ENCODE data around the gene SGCE. TPM values are rescaled to one million over a fixed set of nuclear protein-coding genes. Genes with fewer than 3 reads are reported as not detected.

The SGCE gene
- total RNA-seq, 1 donor from 2014 or later, result 53.6 TPM

- TF ChIP-seq, protein P1, sequence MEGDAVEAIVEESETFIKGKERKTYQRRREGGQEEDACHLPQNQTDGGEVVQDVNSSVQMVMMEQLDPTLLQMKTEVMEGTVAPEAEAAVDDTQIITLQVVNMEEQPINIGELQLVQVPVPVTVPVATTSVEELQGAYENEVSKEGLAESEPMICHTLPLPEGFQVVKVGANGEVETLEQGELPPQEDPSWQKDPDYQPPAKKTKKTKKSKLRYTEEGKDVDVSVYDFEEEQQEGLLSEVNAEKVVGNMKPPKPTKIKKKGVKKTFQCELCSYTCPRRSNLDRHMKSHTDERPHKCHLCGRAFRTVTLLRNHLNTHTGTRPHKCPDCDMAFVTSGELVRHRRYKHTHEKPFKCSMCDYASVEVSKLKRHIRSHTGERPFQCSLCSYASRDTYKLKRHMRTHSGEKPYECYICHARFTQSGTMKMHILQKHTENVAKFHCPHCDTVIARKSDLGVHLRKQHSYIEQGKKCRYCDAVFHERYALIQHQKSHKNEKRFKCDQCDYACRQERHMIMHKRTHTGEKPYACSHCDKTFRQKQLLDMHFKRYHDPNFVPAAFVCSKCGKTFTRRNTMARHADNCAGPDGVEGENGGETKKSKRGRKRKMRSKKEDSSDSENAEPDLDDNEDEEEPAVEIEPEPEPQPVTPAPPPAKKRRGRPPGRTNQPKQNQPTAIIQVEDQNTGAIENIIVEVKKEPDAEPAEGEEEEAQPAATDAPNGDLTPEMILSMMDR (IDR thresholded peaks at IDR 0.05), result no peak
- no peaks in the 10 kb centered on the region for H3K27me3 ChIP-seq
- H3K9me3 ChIP-seq, result no peaks in the 10 kb centered on the region
- intact Hi-C loops (cut with DNase I), result no loop called here
- H3K4me1 ChIP-seq, result no peaks in the 10 kb centered on the region
- H3K27ac ChIP-seq, result no peak overlapping the region
- DNase-seq (ENCODE audit: low spot score in 2 of 2), result no peak
- H3K4me3 ChIP-seq, result no peak overlapping the region
- no peaks in the 10 kb centered on the region for H3K36me3 ChIP-seq
Observed at GRCh38 chr7:94591176-94591575, 64.8 kb downstream of the SGCE start.

DNA sequence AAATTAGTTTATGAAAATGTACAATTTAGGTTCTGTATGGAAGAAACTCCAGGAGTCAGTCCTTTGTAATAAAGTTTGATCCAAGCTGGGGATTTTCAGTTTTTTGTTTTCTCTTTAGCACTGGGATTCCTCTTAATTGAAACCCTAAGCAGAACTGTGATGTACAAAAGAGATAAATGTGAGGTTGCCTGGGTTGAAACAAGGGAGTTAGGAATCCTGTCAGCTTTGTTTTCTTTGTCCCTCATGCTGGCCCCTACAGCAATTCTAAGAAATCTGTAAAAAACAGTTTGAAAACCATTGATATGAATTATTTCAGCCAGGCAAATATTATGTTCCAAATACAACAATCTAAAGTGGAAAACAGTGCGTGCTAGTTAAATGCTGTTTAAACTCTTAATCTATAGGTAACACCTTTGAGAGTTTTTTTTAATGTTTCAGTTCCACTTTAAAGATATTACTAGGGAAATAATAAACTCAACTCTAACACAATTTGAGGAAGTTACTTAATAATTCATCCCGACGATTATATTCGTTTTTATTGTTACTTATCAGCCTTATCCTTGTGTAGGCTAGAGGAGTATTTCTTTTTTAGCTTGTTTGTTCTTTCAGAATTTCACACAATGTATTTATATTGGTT lies 65.3 kb downstream of the SGCE start:
- intact Hi-C loops (cut with DNase I), result no loop called here
- Histone ChIP-seq H3K27ac (no peak overlapping the region), H3K27me3 (no peaks in the 10 kb centered on the region)

DNA sequence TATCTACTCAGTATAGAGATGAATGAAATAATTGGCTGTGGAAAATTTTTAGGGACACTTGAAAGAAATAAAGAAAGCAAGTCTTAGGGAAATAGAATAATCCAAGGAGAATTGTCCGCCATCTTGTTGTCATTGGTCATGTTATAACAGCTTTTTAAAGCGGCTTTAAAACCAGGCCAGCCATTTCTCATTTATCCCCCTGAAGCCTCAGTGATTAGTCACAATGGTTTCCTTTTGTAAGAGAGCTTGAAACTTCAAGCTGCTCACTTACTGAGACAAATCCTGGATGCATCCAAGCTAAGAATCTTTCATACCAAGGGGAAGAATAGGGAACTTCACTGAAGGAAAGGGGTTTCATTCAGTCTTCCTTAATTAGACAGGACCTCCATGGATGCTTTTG lies 67.9 kb downstream of the SGCE start:
- no peaks in the 10 kb centered on the region for H3K27me3 ChIP-seq
- intact Hi-C loops (cut with DNase I), result no loop called here
- no peak for DNase-seq (ENCODE audit: low spot score in 2 of 2)

More for the DNA sequence above, 65.3 kb downstream of the SGCE start:
- Histone ChIP-seq H3K36me3 (no peaks in the 10 kb centered on the region), H3K4me3 (no peak overlapping the region), H3K4me1 (no peaks in the 10 kb centered on the region), H3K9me3 (no peaks in the 10 kb centered on the region)
- TF ChIP-seq, protein P1 (IDR thresholded peaks at IDR 0.05), result no peak
- no peak for DNase-seq (ENCODE audit: low spot score in 2 of 2)

GRCh38 chr7:94584113-94584512 lies 71.8 kb downstream of the SGCE start:
- no peak for DNase-seq (ENCODE audit: low spot score in 2 of 2)
- H3K27ac ChIP-seq, result no peak overlapping the region
- H3K27me3 ChIP-seq, result no peaks in the 10 kb centered on the region
- H3K36me3 ChIP-seq, result no peaks in the 10 kb centered on the region
- no peaks in the 10 kb centered on the region for H3K9me3 ChIP-seq
- no peaks in the 10 kb centered on the region for H3K4me1 ChIP-seq
- intact Hi-C loops (cut with DNase I), result no loop called here
- no peak overlapping the region for H3K4me3 ChIP-seq
- TF ChIP-seq, protein P1 (IDR thresholded peaks at IDR 0.05), result no peak

More for the DNA sequence above, 67.9 kb downstream of the SGCE start:
- no peaks in the 10 kb centered on the region for H3K9me3 ChIP-seq
- TF ChIP-seq, protein P1 (IDR thresholded peaks at IDR 0.05), result no peak
- H3K36me3 ChIP-seq, result no peaks in the 10 kb centered on the region
- H3K4me3 ChIP-seq, result no peak overlapping the region
- H3K4me1 ChIP-seq, result no peaks in the 10 kb centered on the region
- no peak overlapping the region for H3K27ac ChIP-seq

GRCh38 chr7:94580601-94581000 lies 75.3 kb downstream of the SGCE start:
- H3K4me1 ChIP-seq, result no peaks in the 10 kb centered on the region
- H3K4me3 ChIP-seq, result no peak overlapping the region
- H3K36me3 ChIP-seq, result no peaks in the 10 kb centered on the region
- TF ChIP-seq, protein P1 (IDR thresholded peaks at IDR 0.05), result no peak
- no peak overlapping the region for H3K27ac ChIP-seq
- H3K9me3 ChIP-seq, result peaks cover 2 to 10% of the 10 kb centered on the region in 2 donors
- intact Hi-C loops (cut with DNase I), result no loop called here
- H3K27me3 ChIP-seq, result no peaks in the 10 kb centered on the region
- DNase-seq (ENCODE audit: low spot score in 2 of 2), result no peak

GRCh38 chr7:94579470-94579869 lies 76.5 kb downstream of the SGCE start:
- TF ChIP-seq, protein P1 (IDR thresholded peaks at IDR 0.05), result no peak
- Histone ChIP-seq H3K27me3 (no peaks in the 10 kb centered on the region), H3K27ac (no peak overlapping the region), H3K4me3 (no peak overlapping the region), H3K9me3 (peaks cover 6 to 21% of the 10 kb centered on the region in 2 donors), H3K36me3 (peaks cover 0 to 5% of the 10 kb centered on the region in 2 donors), H3K4me1 (no peaks in the 10 kb centered on the region)
- intact Hi-C loops (cut with DNase I), result no loop called here
- no peak for DNase-seq (ENCODE audit: low spot score in 2 of 2)

Data from ascending aorta (tissue), 2 donors.